Measurements from ENCODE around the gene MARCO.

GRCh38 chr2:118983133-118983532 is 41.1 kb downstream of the MARCO start:
- TF ChIP-seq, protein P1, sequence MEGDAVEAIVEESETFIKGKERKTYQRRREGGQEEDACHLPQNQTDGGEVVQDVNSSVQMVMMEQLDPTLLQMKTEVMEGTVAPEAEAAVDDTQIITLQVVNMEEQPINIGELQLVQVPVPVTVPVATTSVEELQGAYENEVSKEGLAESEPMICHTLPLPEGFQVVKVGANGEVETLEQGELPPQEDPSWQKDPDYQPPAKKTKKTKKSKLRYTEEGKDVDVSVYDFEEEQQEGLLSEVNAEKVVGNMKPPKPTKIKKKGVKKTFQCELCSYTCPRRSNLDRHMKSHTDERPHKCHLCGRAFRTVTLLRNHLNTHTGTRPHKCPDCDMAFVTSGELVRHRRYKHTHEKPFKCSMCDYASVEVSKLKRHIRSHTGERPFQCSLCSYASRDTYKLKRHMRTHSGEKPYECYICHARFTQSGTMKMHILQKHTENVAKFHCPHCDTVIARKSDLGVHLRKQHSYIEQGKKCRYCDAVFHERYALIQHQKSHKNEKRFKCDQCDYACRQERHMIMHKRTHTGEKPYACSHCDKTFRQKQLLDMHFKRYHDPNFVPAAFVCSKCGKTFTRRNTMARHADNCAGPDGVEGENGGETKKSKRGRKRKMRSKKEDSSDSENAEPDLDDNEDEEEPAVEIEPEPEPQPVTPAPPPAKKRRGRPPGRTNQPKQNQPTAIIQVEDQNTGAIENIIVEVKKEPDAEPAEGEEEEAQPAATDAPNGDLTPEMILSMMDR (IDR thresholded peaks at IDR 0.05; ENCODE audit: control extremely low read depth in 1 of 3, insufficient read depth in 1 of 3, low read depth in 1 of 3, low read length in 3 of 3): no peak
- no peak for TF ChIP-seq FOSL1 (IDR thresholded peaks at IDR 0.05; ENCODE audit: insufficient read depth, low read depth, low read length)
- no peak for TF ChIP-seq POLR2AphosphoS5 (IDR thresholded peaks at IDR 0.05; ENCODE audit: low read depth, low read length)
- TF ChIP-seq SIN3A (conservative IDR thresholded peaks at IDR 0.05 in 1 of 2, IDR thresholded peaks at IDR 0.05 in 1 of 2; ENCODE audit: low read depth in 1 of 2, low read length in 2 of 2): no peak
- no peak for TF ChIP-seq GABPA (IDR thresholded peaks at IDR 0.05; ENCODE audit: borderline replicate concordance, insufficient read depth, low read length)
- no peak for TF ChIP-seq EZH2 (IDR thresholded peaks at IDR 0.05; ENCODE audit: low read depth, low read length, severe bottlenecking)
- TF ChIP-seq PHF8 (conservative IDR thresholded peaks at IDR 0.05; ENCODE audit: low read depth, low read length): no peak
- TF ChIP-seq YY1 (IDR thresholded peaks at IDR 0.05; ENCODE audit: low read depth, low read length): no peak
- TF ChIP-seq NRF1 (IDR thresholded peaks at IDR 0.05; ENCODE audit: low read depth, low read length): no peak
- TF ChIP-seq, protein P2, sequence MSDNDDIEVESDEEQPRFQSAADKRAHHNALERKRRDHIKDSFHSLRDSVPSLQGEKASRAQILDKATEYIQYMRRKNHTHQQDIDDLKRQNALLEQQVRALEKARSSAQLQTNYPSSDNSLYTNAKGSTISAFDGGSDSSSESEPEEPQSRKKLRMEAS (IDR thresholded peaks at IDR 0.05): no peak
- TF ChIP-seq HDAC2 (IDR thresholded peaks at IDR 0.05; ENCODE audit: borderline replicate concordance in 1 of 2, low read depth in 2 of 2, low read length in 2 of 2): no peak
- TF ChIP-seq RAD21 (IDR thresholded peaks at IDR 0.05 in 1 of 2, conservative IDR thresholded peaks at IDR 0.05 in 1 of 2; ENCODE audit: low read depth in 2 of 2, low read length in 2 of 2): no peak
- TF ChIP-seq TBP (IDR thresholded peaks at IDR 0.05; ENCODE audit: low read depth, low read length): no peak
- no peak for TF ChIP-seq EP300 (IDR thresholded peaks at IDR 0.05; ENCODE audit: borderline replicate concordance in 1 of 2, low read depth in 2 of 2, low read length in 2 of 2)

Data from H1 (cell line).